GM18870 (cell line): ENCODE measurements around the gene ANKRD18B.
"Not testable (repeated sequence)": the region's sequence is repeated elsewhere in the genome, so short reads cannot be mapped to it uniquely, and the experiment has no call there.

Source experiments
- ATAC-seq: cut with Tn5 transposase; IDR thresholded peaks from one replicate; pipeline ENCODE4 v1.9.1; 2021; ENCODE audit warnings: moderate library complexity; ENCODE audit not compliant: unreplicated experiment

Gene ANKRD18B

DNA sequence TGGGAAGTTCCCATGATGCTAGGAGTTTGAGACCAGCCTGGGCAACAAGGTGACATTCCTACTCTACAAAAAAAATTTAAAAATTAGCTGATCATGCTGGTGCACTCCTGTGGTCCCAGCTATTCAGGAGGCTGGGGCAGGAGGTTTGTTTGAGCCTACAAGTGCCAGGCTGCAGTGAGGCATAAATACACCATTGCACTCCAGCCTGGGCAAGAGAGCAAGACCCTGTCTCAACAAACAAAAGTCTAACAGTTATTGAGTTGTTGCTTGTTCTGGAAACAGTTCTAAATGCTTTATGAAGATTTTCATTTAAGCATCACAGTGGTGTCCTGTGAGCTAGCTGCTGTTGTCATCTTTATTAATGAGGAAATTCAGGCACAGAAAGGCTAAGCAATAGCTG lies 4.0 kb downstream of the ANKRD18B start:
- ATAC-seq = not testable (repeated sequence)

- not testable (repeated sequence) for ATAC-seq
Measured at GRCh38 chr9:33533958-33534357, 9.9 kb downstream of the ANKRD18B start.

- ATAC-seq = no peak
Measured at GRCh38 chr9:33535541-33535940, 11.5 kb downstream of the ANKRD18B start.

GRCh38 chr9:33543463-33543862 lies 19.4 kb downstream of the ANKRD18B start:
- not testable (repeated sequence) for ATAC-seq

GRCh38 chr9:33545715-33546114 lies 21.7 kb downstream of the ANKRD18B start:
- ATAC-seq = not testable (repeated sequence)

- ATAC-seq = not testable (repeated sequence)
Measured at GRCh38 chr9:33548816-33549215, 24.8 kb downstream of the ANKRD18B start.

DNA sequence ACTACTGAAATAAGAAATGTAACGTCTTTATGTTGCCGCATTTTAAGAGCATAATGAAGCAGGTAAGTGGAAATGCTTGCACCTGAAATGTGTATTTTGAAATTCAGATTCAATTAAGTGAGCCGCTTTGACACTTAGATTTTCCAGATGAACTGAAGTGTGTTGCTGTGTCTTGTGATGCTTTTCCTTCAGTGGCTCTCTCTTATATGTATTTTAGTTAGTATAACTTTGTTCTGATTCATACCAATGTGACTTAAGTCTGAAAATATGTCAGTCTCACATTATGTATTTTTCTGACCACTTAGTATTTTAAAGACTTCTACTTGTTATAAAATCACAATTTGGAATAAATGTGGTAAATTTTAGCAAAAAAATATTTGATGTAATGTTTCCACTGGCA lies 25.4 kb downstream of the ANKRD18B start:
- not testable (repeated sequence) for ATAC-seq

DNA sequence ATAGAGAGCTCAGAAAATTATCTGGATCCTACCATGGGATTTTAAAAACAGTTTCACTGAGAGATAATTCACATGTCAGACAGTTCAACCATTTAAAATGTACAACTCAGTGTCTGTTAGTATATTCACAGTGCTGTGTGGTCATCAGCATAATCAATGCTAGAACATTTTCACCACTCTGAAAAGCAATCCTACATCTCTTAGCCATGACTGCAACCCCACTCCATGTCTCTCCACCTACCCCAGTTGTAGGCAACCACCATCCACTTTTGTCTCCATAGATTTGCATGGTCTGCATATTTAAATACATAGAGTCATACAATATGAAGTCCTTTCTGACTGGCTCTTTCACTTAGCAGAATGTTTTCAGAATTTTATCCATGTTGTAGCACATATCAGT lies 27.1 kb downstream of the ANKRD18B start:
- not testable (repeated sequence) for ATAC-seq

- ATAC-seq = not testable (repeated sequence)
Measured at GRCh38 chr9:33552315-33552725, 28.3 kb downstream of the ANKRD18B start.

GRCh38 chr9:33560217-33560616 lies 36.2 kb downstream of the ANKRD18B start:
- not testable (repeated sequence) for ATAC-seq

DNA sequence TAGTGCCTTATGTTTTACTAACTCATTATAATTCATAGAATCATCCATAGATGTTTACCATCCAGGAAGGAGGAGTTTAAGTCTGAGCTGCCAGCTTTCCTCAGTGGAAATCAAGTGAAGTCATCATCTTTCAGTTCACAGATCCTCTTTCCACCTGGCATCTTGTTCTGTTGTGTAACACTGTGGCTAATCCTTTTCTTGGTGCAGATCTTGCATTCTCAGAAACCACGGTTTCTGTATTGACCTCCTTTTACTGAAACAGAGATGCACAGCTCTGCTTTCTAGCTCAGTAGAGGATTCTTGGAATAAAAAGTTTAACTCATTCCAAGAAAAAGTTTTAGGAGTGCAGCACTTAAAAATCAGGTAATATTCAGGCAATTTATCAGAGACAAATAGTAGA lies 38.1 kb downstream of the ANKRD18B start:
- ATAC-seq = not testable (repeated sequence)

GRCh38 chr9:33567776-33568175 lies 43.7 kb downstream of the ANKRD18B start:
- not testable (repeated sequence) for ATAC-seq

GRCh38 chr9:33577786-33578185 lies 53.7 kb downstream of the ANKRD18B start:
- not testable (repeated sequence) for ATAC-seq

DNA sequence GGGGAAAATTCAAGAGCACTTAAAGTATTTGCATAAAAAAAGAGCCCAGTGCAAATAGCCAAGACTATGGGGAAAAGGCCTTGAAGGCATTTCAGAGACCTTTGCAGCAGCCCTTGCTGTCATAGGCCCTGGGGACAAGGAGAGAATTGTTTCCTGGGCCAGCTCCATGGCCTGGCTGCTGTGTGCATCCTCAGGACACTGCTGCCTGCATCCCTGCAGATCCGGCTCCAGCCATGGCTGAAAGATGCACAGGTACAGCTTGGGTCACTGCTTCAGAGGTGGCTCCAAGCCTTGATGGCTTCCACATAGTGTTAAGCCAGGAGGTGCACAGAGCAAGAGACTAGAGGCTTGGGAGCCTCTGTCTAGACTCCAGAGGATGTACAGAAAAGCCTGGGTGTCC lies 55.9 kb downstream of the ANKRD18B start:
- not testable (repeated sequence) for ATAC-seq

- ATAC-seq = not testable (repeated sequence)
Measured at GRCh38 chr9:33582686-33583085, 58.6 kb downstream of the ANKRD18B start.

DNA sequence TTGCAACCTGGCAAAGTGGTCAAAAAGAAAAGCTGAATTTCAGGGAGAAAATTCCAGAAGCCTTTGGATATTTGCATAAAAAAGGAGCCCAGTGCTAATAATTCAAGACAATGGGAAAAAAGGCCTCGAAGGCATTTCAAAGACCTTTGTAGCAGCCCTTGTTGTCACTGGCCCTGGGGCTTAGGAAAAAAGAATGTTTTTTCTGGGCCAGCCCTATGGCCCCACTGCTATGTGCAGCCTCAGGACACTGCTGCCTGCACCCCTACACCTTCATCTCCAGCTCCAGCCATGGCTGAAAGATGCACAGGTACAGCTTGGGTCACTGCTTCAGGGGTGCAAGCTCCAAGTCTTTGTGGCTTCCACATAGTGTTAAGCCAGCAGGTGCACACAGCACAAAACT lies 62.1 kb downstream of the ANKRD18B start:
- not testable (repeated sequence) for ATAC-seq

GRCh38 chr9:33587799-33588198 lies 63.7 kb downstream of the ANKRD18B start:
- ATAC-seq = not testable (repeated sequence)

DNA sequence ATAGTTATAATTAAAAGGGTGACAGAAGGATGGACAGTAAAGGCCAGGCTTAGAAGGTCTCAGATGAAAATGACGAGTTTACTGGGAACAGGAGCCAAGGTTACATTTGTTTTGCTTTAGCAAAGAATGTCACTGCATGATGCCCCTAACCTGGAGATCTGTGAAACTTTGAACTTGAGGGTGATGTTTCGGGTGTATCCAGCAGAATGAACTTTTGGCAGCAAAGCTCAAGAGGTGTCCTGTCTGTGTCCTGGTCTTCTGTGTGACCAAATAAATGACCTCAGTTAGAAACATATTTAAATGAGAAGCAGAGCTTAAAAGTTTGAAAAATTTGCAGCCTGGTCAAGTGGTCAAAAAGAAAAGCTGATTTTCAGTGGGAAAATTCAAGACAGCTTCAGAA lies 64.8 kb downstream of the ANKRD18B start:
- ATAC-seq = not testable (repeated sequence)

DNA sequence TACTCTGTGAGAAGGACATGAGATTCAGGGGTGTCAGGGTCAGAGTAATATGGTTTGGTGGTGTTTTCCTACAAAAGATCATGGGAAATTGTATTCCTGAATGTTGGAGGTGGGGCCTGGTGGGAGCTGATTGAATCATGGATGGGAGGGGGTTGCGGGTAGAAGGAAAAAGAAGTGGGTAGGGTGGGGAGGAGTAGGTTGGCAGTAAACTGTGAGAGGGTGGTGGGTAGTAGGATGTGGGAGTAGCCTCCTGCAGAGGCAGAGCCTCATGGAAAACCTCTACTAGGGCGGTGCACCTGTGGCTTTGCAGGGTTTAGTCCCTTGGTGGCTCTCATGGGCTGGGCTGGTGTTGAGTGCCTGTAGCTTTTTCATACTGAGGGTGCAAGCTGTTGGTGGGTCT lies 66.8 kb downstream of the ANKRD18B start:
- not testable (repeated sequence) for ATAC-seq

- ATAC-seq = not testable (repeated sequence)
Measured at GRCh38 chr9:33596974-33597373, 72.9 kb downstream of the ANKRD18B start.

GRCh38 chr9:33597386-33597785 lies 73.3 kb downstream of the ANKRD18B start:
- ATAC-seq = not testable (repeated sequence)

- ATAC-seq = not testable (repeated sequence)
Measured at GRCh38 chr9:33598796-33599379, 74.8 kb downstream of the ANKRD18B start.

DNA sequence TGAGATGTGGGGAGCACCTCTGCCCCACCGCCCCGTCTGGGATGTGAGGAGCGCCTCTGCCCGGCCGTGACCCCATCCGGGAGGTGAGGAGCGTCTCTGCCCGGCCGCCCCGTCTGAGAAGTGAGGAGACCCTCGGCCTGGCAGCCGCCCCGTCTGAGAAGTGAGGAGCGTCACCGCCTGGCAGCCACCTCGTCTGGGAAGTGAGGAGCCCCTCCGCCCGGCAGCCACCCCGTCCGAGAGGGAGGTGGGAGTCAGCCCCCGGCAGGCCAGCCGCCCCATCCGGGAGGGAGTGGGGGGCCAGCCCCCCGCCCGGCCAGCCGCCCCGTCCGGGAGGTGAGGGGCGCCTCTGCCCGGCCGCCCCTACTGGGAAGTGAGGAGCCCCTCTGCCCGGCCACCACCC lies 76.9 kb downstream of the ANKRD18B start:
- ATAC-seq = not testable (repeated sequence)
